ENCODE data around the gene CEBPE.

CEBPE gene

GRCh38 chr14:23071921-23072539 lies 47.0 kb downstream of the CEBPE start:
- no peak for DNase-seq

- DNase-seq = no peak
These were observed 47.7 kb downstream of the CEBPE start for GRCh38 chr14:23071244-23071920.

GRCh38 chr14:23070262-23071129 lies 48.6 kb downstream of the CEBPE start:
- no peak for DNase-seq

GRCh38 chr14:23069413-23069806 lies 49.6 kb downstream of the CEBPE start:
- no peak for DNase-seq

GRCh38 chr14:23068789-23069412 lies 50.2 kb downstream of the CEBPE start:
- DNase-seq = no peak

GRCh38 chr14:23067847-23068788 lies 50.9 kb downstream of the CEBPE start:
- no peak for DNase-seq

Data from NCI-H510A (cell line).